HTERT RPE-1 (cell line): ENCODE measurements around the gene OARD1.

Experiments
- in situ Hi-C: fragments of 300-500 bp; cut with MboI; formaldehyde crosslinking; loops from 4 replicates; pipeline ENCODE4 v1.14.3; 2020; ENCODE audit warnings: low sequenced_read_pairs

The OARD1 gene

GRCh38 chr6:41050536-41050935, 21.6 kb downstream of the OARD1 start:
- in situ Hi-C loops, result no loop called here

GRCh38 chr6:41049955-41050354, 22.2 kb downstream of the OARD1 start:
- in situ Hi-C loops, result no loop called here

GRCh38 chr6:41049521-41049920, 22.6 kb downstream of the OARD1 start:
- in situ Hi-C loops, result no loop called here

GRCh38 chr6:41047745-41048732, 24.1 kb downstream of the OARD1 start:
- in situ Hi-C loops, result no loop called here

- in situ Hi-C loops, result no loop called here
Observed at GRCh38 chr6:41047306-41047705, 24.9 kb downstream of the OARD1 start.

- in situ Hi-C loops, result no loop called here
Observed at GRCh38 chr6:41046084-41046483, 26.1 kb downstream of the OARD1 start.

GRCh38 chr6:41045664-41046063, 26.5 kb downstream of the OARD1 start:
- in situ Hi-C loops, result no loop called here

GRCh38 chr6:41043151-41043550, 29.0 kb downstream of the OARD1 start:
- in situ Hi-C loops, result no loop called here

- in situ Hi-C loops, result no loop called here
Observed at GRCh38 chr6:41042226-41043055, 29.7 kb downstream of the OARD1 start, which contains the start of gene TSPO2. TSPO2 (plus strand) TSS chr6:41042467; CDS start chr6:41042986, 519 bp downstream.

GRCh38 chr6:41040940-41041536, 31.1 kb downstream of the OARD1 start:
- in situ Hi-C loops, result no loop called here

GRCh38 chr6:41040101-41040939, 31.8 kb downstream of the OARD1 start:
- in situ Hi-C loops, result no loop called here

- in situ Hi-C loops, result no loop called here
Observed at GRCh38 chr6:41039060-41039998, 32.8 kb downstream of the OARD1 start, which contains the start of gene UNC5CL. UNC5CL (minus strand) TSS chr6:41039221; CDS start chr6:41035074, 4,147 bp downstream.

GRCh38 chr6:41038205-41038604, 34.0 kb downstream of the OARD1 start:
- in situ Hi-C loops, result no loop called here

- in situ Hi-C loops, result no loop called here
Observed at GRCh38 chr6:41037107-41037900, 34.9 kb downstream of the OARD1 start.

GRCh38 chr6:41036601-41037000, 35.6 kb downstream of the OARD1 start:
- in situ Hi-C loops, result no loop called here

- in situ Hi-C loops, result no loop called here
Observed at GRCh38 chr6:41036186-41036585, 36.0 kb downstream of the OARD1 start.

GRCh38 chr6:41033776-41034175, 38.4 kb downstream of the OARD1 start:
- in situ Hi-C loops, result no loop called here

GRCh38 chr6:41032830-41033229, 39.3 kb downstream of the OARD1 start:
- in situ Hi-C loops, result no loop called here
